ENCODE measurements around the gene CERK. TPM values are rescaled to one million over a fixed set of nuclear protein-coding genes. Genes with fewer than 3 reads are reported as not detected.
A peak's percentile ranks its signal among the peaks of the same experiment; 100 is the strongest.

Gene CERK
- total RNA-seq, 1 donor from 2014 or later: 67.5 TPM

GRCh38 chr22:46741974-46742519, 4.0 kb upstream of the CERK start:
- Mint-ChIP-seq H3K27me3 (peaks cover 12% of the 10 kb centered on the region), H3K36me3 (no peaks in the 10 kb centered on the region), H3K27ac (peak overlapping the region; percentile 16), H3K9me3 (no peaks in the 10 kb centered on the region), H3K4me1 (ENCODE audit: unreplicated experiment) (peaks cover 13% of the 10 kb centered on the region), H3K4me3 (no peak overlapping the region)
- TF ChIP-seq CTCF (conservative IDR thresholded peaks at IDR 0.05): no peak
- no peak for DNase-seq (ENCODE audit: extremely low spot score, unreplicated experiment)

GRCh38 chr22:46740910-46741780, 3.1 kb upstream of the CERK start:
- Mint-ChIP-seq H3K4me3 (peak overlapping the region; percentile 57), H3K36me3 (no peaks in the 10 kb centered on the region), H3K9me3 (no peaks in the 10 kb centered on the region), H3K27ac (peak overlapping the region; percentile 16), H3K4me1 (ENCODE audit: unreplicated experiment) (peaks cover 18% of the 10 kb centered on the region), H3K27me3 (peaks cover 3% of the 10 kb centered on the region)
- no peak for TF ChIP-seq CTCF (conservative IDR thresholded peaks at IDR 0.05)
- DNase-seq (ENCODE audit: extremely low spot score, unreplicated experiment): no peak

GRCh38 chr22:46739094-46739870, 1.2 kb upstream of the CERK start:
- Mint-ChIP-seq H3K4me1 (ENCODE audit: unreplicated experiment) (peaks cover 32% of the 10 kb centered on the region), H3K27me3 (no peaks in the 10 kb centered on the region), H3K36me3 (no peaks in the 10 kb centered on the region), H3K4me3 (peak overlapping the region; percentile 88), H3K27ac (peak overlapping the region; percentile 83), H3K9me3 (no peaks in the 10 kb centered on the region)
- no peak for DNase-seq (ENCODE audit: extremely low spot score, unreplicated experiment)
- TF ChIP-seq CTCF (conservative IDR thresholded peaks at IDR 0.05): no peak

GRCh38 chr22:46738647-46739093, 618 bp upstream of the CERK start:
- H3K4me1 Mint-ChIP-seq (ENCODE audit: unreplicated experiment): peaks cover 36% of the 10 kb centered on the region
- no peaks in the 10 kb centered on the region for H3K27me3 Mint-ChIP-seq
- no peaks in the 10 kb centered on the region for H3K9me3 Mint-ChIP-seq
- TF ChIP-seq CTCF (conservative IDR thresholded peaks at IDR 0.05): peak; percentile 1
- no peak for DNase-seq (ENCODE audit: extremely low spot score, unreplicated experiment)
- H3K27ac Mint-ChIP-seq: peak overlapping the region; percentile 83
- H3K4me3 Mint-ChIP-seq: peak overlapping the region; percentile 88
- no peaks in the 10 kb centered on the region for H3K36me3 Mint-ChIP-seq

GRCh38 chr22:46737105-46737975, 712 bp downstream of the CERK start:
- no peaks in the 10 kb centered on the region for H3K27me3 Mint-ChIP-seq
- H3K27ac Mint-ChIP-seq: peak overlapping the region; percentile 84
- H3K9me3 Mint-ChIP-seq: no peaks in the 10 kb centered on the region
- H3K36me3 Mint-ChIP-seq: no peaks in the 10 kb centered on the region
- peaks cover 40% of the 10 kb centered on the region for H3K4me1 Mint-ChIP-seq (ENCODE audit: unreplicated experiment)
- H3K4me3 Mint-ChIP-seq: peak overlapping the region; percentile 97
- TF ChIP-seq CTCF (conservative IDR thresholded peaks at IDR 0.05): no peak
- no peak for DNase-seq (ENCODE audit: extremely low spot score, unreplicated experiment)
